ENCODE measurements around the gene CCNF.

CCNF gene

GRCh38 chr16:2501946-2502895, 73.0 kb downstream of the CCNF start:
- DNase-seq (ENCODE audit: low read depth), result no peak

GRCh38 chr16:2505695-2506094, 76.4 kb downstream of the CCNF start:
- DNase-seq (ENCODE audit: low read depth), result no peak

DNA sequence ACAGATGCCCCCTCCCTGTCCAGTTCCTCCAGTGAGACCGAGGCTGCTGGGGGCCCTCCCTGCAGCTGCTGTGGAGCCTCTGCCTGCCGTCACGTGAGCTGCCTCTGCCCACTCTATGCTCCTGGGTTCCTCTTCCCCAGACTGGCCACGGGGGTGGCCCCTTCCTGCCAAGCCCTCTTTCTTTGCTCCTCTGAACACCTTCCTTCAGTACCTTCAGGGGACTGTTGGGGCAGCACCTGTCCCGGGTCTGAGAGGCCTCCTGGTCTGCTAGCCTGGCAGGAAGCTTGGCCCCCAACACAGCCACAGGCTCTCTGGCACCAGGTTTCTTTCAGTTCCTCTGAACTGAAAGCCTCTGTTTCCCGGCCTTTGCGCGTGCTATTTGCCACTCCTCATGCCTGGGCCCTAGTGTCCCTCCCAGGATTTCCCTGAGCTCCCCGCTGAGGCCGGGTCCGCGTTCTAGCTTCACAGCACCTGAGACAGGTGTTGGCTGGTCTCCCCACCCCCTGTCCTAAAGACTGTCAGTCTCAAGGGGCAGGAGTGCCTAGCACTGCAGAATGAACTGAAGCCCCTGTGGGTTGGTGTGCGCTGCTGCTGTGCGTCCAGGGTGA, 77.9 kb downstream of the CCNF start:
- DNase-seq (ENCODE audit: low read depth), result no peak

- DNase-seq (ENCODE audit: low read depth), result no peak
Measured at GRCh38 chr16:2507665-2508064, 78.4 kb downstream of the CCNF start.

Data from activated T-cell treated with anti-CD3 and anti-CD28 coated beads for 1 hour (primary cell).